Measurements from ENCODE around the gene FLT1.

FLT1 gene

DNA sequence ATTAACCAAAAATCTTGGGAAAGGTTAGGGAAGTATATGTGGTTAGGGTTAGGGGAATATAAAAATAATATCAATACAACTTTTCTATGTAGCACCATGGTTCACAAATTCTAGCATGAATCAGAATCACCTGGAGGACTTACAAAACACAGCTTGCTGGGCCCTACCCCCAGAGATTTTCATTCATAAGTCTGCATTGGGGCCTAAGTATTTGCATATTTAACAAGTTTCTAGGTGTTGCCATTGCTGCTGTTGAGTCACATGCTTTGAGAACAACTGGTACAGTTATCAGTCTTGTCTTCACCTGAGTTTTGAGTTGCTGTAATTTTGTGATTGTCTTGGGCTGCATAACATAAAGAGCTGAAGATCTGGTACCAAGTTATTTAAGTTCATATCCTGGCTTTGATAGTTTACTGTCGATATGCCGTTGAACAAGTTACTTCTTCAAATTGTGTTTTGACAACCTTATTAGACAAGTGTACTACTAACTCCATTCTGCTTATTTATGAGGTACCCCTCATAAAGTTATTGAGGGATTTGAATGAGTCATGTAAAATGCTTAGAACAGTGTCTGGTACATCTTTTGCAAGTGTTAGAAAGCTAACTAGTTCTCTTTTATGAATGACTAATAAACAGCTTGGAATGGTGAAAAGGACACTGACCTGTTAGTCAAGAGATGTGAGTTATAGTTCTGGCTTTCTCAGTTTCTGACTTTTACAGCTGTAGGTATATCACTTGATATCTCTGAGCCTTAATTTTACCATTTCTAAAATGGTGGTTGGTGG, 223.7 kb downstream of the FLT1 start:
- Histone ChIP-seq H3K9me3 (no peaks in the 10 kb centered on the region), H3K4me1 (no peaks in the 10 kb centered on the region), H3K36me3 (peaks cover 24 to 50% (median 33%) of the 10 kb centered on the region in 3 donors), H3K4me3 (no peak overlapping the region), H3K27ac (no peak overlapping the region), H3K27me3 (no peaks in the 10 kb centered on the region)
- no peak for TF ChIP-seq CTCF (IDR thresholded peaks at IDR 0.05)
- DNase-seq = no peak
- intact Hi-C loops (cut with DNase I; ENCODE audit: low total_unique reads) = loop anchor here (5.0 kb wide), 1 partner anchor 1266 kb away; no protein-coding TSS in a partner anchor

- no peak for DNase-seq
- Histone ChIP-seq H3K27me3 (no peaks in the 10 kb centered on the region), H3K4me3 (no peak overlapping the region), H3K36me3 (peaks cover 30 to 44% (median 31%) of the 10 kb centered on the region in 3 donors), H3K27ac (no peak overlapping the region), H3K4me1 (no peaks in the 10 kb centered on the region), H3K9me3 (no peaks in the 10 kb centered on the region)
- intact Hi-C loops (cut with DNase I; ENCODE audit: low total_unique reads) = no loop called here
- TF ChIP-seq CTCF (IDR thresholded peaks at IDR 0.05) = no peak
These were observed 226.1 kb downstream of the FLT1 start for GRCh38 chr13:28268800-28269223.

- Histone ChIP-seq H3K27me3 (no peaks in the 10 kb centered on the region), H3K4me1 (no peaks in the 10 kb centered on the region), H3K36me3 (peaks cover 30 to 43% (median 32%) of the 10 kb centered on the region in 3 donors), H3K9me3 (no peaks in the 10 kb centered on the region), H3K4me3 (no peak overlapping the region), H3K27ac (no peak overlapping the region)
- no peak for TF ChIP-seq CTCF (IDR thresholded peaks at IDR 0.05)
- intact Hi-C loops (cut with DNase I; ENCODE audit: low total_unique reads) = no loop called here
- no peak for DNase-seq
These were observed 227.4 kb downstream of the FLT1 start for GRCh38 chr13:28267497-28267896.

DNA sequence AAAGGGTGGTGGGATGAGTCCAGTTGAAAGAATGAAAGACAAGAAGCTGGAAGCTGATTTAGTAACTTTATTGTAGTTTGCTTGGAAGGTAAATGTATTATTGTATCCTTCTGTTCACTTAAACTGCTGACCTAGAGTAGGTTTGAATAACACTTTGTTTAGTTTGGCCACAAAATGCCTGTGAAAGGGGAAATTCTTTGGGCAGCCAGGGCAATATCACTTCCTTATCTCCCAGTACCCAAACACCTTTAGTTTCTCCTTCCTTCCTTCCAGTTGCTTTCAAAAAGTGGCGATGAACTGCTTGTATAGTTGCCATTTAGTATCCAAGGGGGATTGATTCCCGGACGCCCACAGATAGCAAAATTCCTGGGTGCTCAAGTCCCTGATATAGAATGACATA, 236.5 kb downstream of the FLT1 start:
- H3K9me3 ChIP-seq = no peaks in the 10 kb centered on the region
- DNase-seq = no peak
- no peak overlapping the region for H3K27ac ChIP-seq
- peaks cover 47 to 54% (median 47%) of the 10 kb centered on the region in 3 donors for H3K36me3 ChIP-seq
- H3K4me1 ChIP-seq = no peaks in the 10 kb centered on the region
- no peak for TF ChIP-seq CTCF (IDR thresholded peaks at IDR 0.05)
- intact Hi-C loops (cut with DNase I; ENCODE audit: low total_unique reads) = no loop called here
- H3K27me3 ChIP-seq = no peaks in the 10 kb centered on the region
- H3K4me3 ChIP-seq = no peak overlapping the region

DNA sequence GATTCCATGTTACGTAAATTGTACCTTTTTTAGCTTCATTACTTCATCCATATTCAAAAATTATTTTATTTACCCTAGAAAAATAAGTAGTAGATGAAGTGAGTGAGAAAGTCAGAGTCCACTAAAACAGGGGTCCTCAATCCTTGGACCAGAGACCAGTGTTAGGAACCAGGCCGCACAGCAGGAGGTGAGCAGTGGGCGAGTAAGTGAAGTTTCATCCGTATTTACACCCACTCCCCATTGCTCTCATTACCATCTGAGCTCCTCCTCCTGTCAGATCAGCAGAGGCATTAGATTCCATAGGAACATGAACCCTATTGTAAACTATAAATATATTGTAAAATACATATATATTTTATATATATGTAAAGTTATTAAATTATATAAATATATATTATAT, 237.6 kb downstream of the FLT1 start:
- Histone ChIP-seq H3K9me3 (no peaks in the 10 kb centered on the region), H3K36me3 (peaks cover 39 to 46% (median 39%) of the 10 kb centered on the region in 3 donors), H3K4me3 (no peak overlapping the region), H3K27ac (no peak overlapping the region), H3K4me1 (no peaks in the 10 kb centered on the region), H3K27me3 (no peaks in the 10 kb centered on the region)
- intact Hi-C loops (cut with DNase I; ENCODE audit: low total_unique reads) = no loop called here
- DNase-seq = no peak
- no peak for TF ChIP-seq CTCF (IDR thresholded peaks at IDR 0.05)

Measured in tibial artery (tissue), 4 donors.